Panc1 (cell line): ENCODE measurements around the gene MAGEA4. TPM values are rescaled to one million over a fixed set of nuclear protein-coding genes. Genes with fewer than 3 reads are reported as not detected.

Experiments used
- ATAC-seq: fragments of 200-7000 bp; cut with Tn5 transposase; 2 replicates; pipeline ENCODE4 v1.9.1; 2020; ENCODE audit warnings: mild to moderate bottlenecking, moderate library complexity
- BruUV-seq: library from RNA; stranded (reverse); fragments of 400-500 nt; replicated peaks from 2 replicates; lab custom pipeline; 2021; lab: Mats Ljungman, UMichigan
- CTCF ChIA-PET: fragments of 300-600 bp; sonication (Branson Sonifier 250); formaldehyde crosslinking; loops from one replicate; lab custom pipeline; 2022; ENCODE audit warnings: antibody characterized with exemption; lab: Charles Lee
- POLR2A ChIA-PET: fragments of 300-600 bp; sonication (Branson Sonifier 250); formaldehyde crosslinking; loops from one replicate; lab custom pipeline; 2022; ENCODE audit warnings: antibody characterized with exemption; lab: Charles Lee
- DNase-seq: peaks from one replicate; pipeline ENCODE4 v3.0.0-alpha.2; 2010; ENCODE audit warnings: low read depth, low spot score
- H3K27ac ChIP-seq: 2 replicates; pipeline ENCODE4 v1.5.1; 2011; ENCODE audit warnings: mild to moderate bottlenecking, low read length, inconsistent platforms
- H3K27me3 ChIP-seq: fragments of 200-500 bp; sonication (Bioruptor generic); 2 replicates; pipeline ENCODE4 v1.6.0; 2014; ENCODE audit warnings: low read length, inconsistent platforms; ENCODE audit not compliant: control insufficient read depth, insufficient read depth
- H3K36me3 ChIP-seq: fragments of 200-500 bp; sonication (Bioruptor generic); 2 replicates; pipeline ENCODE4 v1.5.1; 2014; ENCODE audit warnings: inconsistent platforms, mild to moderate bottlenecking, low read length, moderate library complexity; ENCODE audit not compliant: control insufficient read depth, insufficient read depth
- H3K4me1 ChIP-seq: 2 replicates; pipeline ENCODE4 v1.5.1; 2011; ENCODE audit warnings: inconsistent platforms, mild to moderate bottlenecking, low read length, moderate library complexity; ENCODE audit not compliant: control insufficient read depth, insufficient read depth
- H3K4me3 ChIP-seq, 2 experiments: 2 replicates each; pipeline ENCODE4 v1.5.1; 2011 to 2012; ENCODE audit warnings: low read depth in 2 of 2, low read length in 2 of 2, mild to moderate bottlenecking in 2 of 2, inconsistent platforms in 1 of 2, moderate library complexity in 1 of 2
- H3K9me3 ChIP-seq: fragments of 200-500 bp; sonication (Bioruptor generic); 2 replicates; pipeline ENCODE4 v1.5.1; 2014; ENCODE audit warnings: low read depth, mild to moderate bottlenecking, inconsistent platforms, low read length, moderate library complexity; ENCODE audit not compliant: control insufficient read depth, insufficient read depth
- CTCF ChIP-seq: fragments of 450-650 bp; IDR thresholded peaks from 2 replicates; pipeline ENCODE4 v1.5.1; 2017; ENCODE audit warnings: mild to moderate bottlenecking
- POLR2AphosphoS5 ChIP-seq: IDR thresholded peaks from 2 replicates; pipeline ENCODE4 v1.6.1; 2012; ENCODE audit warnings: mild to moderate bottlenecking, low read depth, low read length, moderate library complexity
- SIN3A ChIP-seq: IDR thresholded peaks from 2 replicates; pipeline ENCODE4 v1.6.1; 2012; ENCODE audit warnings: low read depth, mild to moderate bottlenecking, low read length, moderate library complexity, borderline replicate concordance; ENCODE audit not compliant: insufficient read depth
- TCF7L2 ChIP-seq: IDR thresholded peaks from 2 replicates; pipeline ENCODE4 v1.6.1; 2011; ENCODE audit warnings: mild to moderate bottlenecking, low read depth, low read length, inconsistent platforms
- in situ Hi-C: cut with HindIII; loops from 2 replicates; pipeline ENCODE4 v1.10.0; 2016; ENCODE audit warnings: low sequenced_read_pairs, low pct_unique_long_range_greater_than_20kb
- intact Hi-C: fragments of 100-400 bp; cut with micrococcal nuclease; formaldehyde crosslinking; loops from one replicate; pipeline ENCODE4 v1.10.0; 2022; ENCODE audit not compliant: unreplicated experiment
- total RNA-seq: library from RNA; stranded (reverse); gene quantifications from one replicate; pipeline ENCODE4 v1.2.1, GENCODE V29; 2021; ENCODE audit not compliant: unreplicated experiment
- TF ChIP-seq, protein P1 (sequence below), 2 experiments: IDR thresholded peaks; 2 replicates each; pipeline ENCODE4 v1.6.1; 2011 to 2012; ENCODE audit warnings: low read depth in 2 of 2, control low read depth in 1 of 2, low read length in 1 of 2, mild to moderate bottlenecking in 1 of 2, moderate library complexity in 1 of 2; ENCODE audit not compliant: insufficient read depth in 1 of 2

The MAGEA4 gene
- total RNA-seq, 1 experiment from 2014 or later: not detected

DNA sequence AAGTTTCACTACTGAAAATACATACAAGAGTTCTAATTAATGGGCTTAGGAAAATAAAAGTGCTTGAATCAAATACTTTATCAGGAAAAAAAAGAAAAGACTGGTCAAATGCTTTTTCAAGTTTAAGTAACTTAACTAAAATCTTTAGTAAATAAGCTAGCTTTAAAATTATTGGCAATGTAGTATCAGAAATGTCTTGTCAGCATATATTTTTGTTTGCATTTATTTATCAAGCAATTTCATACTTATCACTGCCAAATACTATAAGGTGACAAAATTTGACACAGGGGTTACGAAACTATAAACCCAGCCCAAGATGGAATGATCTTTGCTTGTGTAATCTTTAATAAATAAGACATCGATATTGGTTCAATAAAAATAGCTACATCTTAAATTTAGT, 31.8 kb upstream of the MAGEA4 start:
- CTCF ChIA-PET: no interaction called here
- intact Hi-C loops: no loop called here
- H3K27ac ChIP-seq: no peak overlapping the region
- DNase-seq: no peak
- H3K9me3 ChIP-seq: no peaks in the 10 kb centered on the region
- in situ Hi-C loops: no loop called here
- no TSS peak for BruUV-seq
- no peak overlapping the region for H3K4me3 ChIP-seq
- no peaks in the 10 kb centered on the region for H3K36me3 ChIP-seq
- no peak for ATAC-seq
- no peaks in the 10 kb centered on the region for H3K27me3 ChIP-seq
- no peaks in the 10 kb centered on the region for H3K4me1 ChIP-seq
- POLR2A ChIA-PET: no interaction called here
- no peak for TF ChIP-seq TCF7L2

DNA sequence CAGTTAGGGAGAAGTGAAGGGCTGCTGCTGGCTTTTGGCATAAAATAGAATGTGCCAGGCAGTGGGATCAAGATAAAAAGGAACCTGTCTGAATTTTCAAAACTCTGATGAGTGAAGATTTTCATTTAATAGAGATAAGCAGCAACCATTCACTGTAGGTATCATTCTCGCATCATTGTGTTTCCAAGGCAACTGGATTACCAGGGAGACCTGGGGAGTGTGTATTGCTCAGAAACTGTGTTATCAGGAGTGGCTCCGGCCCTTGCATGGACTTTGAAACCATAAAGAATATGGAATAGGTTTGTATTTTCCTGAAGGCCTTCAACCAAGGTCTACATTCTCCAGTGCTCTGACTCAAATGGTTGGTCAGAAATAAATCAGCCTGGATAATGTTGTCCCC, 23.3 kb upstream of the MAGEA4 start:
- POLR2A ChIA-PET: no interaction called here
- Histone ChIP-seq H3K4me1 (no peaks in the 10 kb centered on the region), H3K27me3 (no peaks in the 10 kb centered on the region), H3K4me3 (no peak overlapping the region), H3K36me3 (no peaks in the 10 kb centered on the region), H3K9me3 (no peaks in the 10 kb centered on the region), H3K27ac (no peak overlapping the region)
- TF ChIP-seq TCF7L2 (no peak), CTCF (no peak), SIN3A (no peak), POLR2AphosphoS5 (no peak)
- TF ChIP-seq, protein P1, sequence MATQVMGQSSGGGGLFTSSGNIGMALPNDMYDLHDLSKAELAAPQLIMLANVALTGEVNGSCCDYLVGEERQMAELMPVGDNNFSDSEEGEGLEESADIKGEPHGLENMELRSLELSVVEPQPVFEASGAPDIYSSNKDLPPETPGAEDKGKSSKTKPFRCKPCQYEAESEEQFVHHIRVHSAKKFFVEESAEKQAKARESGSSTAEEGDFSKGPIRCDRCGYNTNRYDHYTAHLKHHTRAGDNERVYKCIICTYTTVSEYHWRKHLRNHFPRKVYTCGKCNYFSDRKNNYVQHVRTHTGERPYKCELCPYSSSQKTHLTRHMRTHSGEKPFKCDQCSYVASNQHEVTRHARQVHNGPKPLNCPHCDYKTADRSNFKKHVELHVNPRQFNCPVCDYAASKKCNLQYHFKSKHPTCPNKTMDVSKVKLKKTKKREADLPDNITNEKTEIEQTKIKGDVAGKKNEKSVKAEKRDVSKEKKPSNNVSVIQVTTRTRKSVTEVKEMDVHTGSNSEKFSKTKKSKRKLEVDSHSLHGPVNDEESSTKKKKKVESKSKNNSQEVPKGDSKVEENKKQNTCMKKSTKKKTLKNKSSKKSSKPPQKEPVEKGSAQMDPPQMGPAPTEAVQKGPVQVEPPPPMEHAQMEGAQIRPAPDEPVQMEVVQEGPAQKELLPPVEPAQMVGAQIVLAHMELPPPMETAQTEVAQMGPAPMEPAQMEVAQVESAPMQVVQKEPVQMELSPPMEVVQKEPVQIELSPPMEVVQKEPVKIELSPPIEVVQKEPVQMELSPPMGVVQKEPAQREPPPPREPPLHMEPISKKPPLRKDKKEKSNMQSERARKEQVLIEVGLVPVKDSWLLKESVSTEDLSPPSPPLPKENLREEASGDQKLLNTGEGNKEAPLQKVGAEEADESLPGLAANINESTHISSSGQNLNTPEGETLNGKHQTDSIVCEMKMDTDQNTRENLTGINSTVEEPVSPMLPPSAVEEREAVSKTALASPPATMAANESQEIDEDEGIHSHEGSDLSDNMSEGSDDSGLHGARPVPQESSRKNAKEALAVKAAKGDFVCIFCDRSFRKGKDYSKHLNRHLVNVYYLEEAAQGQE (IDR thresholded peaks at IDR 0.05; ENCODE audit: insufficient read depth in 1 of 2, low read depth in 2 of 2, low read length in 1 of 2): no peak
- no TSS peak for BruUV-seq
- ATAC-seq (no peak), DNase-seq (no peak)
- in situ Hi-C loops: no loop called here
- CTCF ChIA-PET: no interaction called here
- intact Hi-C loops: no loop called here

DNA sequence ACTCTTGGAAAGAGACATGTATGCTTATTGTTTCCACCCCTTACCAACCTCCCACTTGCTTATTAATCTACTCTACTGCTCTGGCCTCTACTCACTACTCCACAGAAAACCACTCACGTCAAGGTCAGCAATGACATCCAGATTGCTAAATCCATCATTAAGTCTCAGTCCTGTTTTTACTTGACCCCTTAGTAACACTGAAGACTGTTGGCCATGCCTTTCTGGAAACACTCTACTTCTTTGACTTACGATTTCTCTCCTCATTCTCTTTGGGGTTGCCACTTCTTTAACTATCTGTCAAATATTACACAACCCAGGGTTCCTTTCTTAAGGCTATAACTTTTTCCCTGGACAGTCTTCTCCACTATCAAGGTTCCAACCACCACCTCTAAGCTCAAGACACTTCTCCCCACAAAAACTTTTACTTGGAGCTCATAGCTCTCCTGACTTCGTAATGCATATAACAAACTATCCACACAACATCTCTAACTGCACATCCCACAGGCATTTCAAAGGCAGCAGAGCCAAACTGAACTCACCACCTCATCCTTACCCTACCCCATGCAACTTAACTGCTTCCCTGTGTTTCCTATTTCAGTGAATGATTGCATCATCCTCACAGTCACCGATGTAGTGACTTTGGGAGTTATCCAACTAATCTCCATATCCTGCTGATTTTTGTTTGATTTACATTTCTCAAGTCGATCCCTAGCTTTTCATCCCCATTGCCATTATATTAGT, 15.8 kb upstream of the MAGEA4 start:
- ChIA-PET POLR2A (no interaction called here), CTCF (no interaction called here)
- no peaks in the 10 kb centered on the region for H3K9me3 ChIP-seq
- DNase-seq (no peak), ATAC-seq (no peak)
- TF ChIP-seq, protein P1 (IDR thresholded peaks at IDR 0.05; ENCODE audit: insufficient read depth in 1 of 2, low read depth in 2 of 2, low read length in 1 of 2): no peak
- TF ChIP-seq TCF7L2 (no peak), POLR2AphosphoS5 (no peak), SIN3A (no peak), CTCF (no peak)
- no peak overlapping the region for H3K27ac ChIP-seq
- in situ Hi-C loops (no loop called here), intact Hi-C loops (no loop called here)
- no peak overlapping the region for H3K4me3 ChIP-seq
- H3K4me1 ChIP-seq: no peaks in the 10 kb centered on the region
- no peaks in the 10 kb centered on the region for H3K36me3 ChIP-seq
- BruUV-seq: no TSS peak
- no peaks in the 10 kb centered on the region for H3K27me3 ChIP-seq
